Transverse colon (tissue), 4 donors: ENCODE data around the gene NCKAP5L.

Experiments
- EP300 ChIP-seq: sonication (generic); formaldehyde crosslinking; IDR thresholded peaks from one replicate; pipeline ENCODE4 v1.6.1; 2017; ENCODE audit warnings: antibody characterized with exemption, low read depth
- POLR2A ChIP-seq: fragments of 450-650 bp; IDR thresholded peaks from one replicate; pipeline ENCODE4 v1.6.1; 2016; ENCODE audit warnings: antibody characterized with exemption, mild to moderate bottlenecking, moderate library complexity
- POLR2AphosphoS5 ChIP-seq, 3 donors: sonication (generic); formaldehyde crosslinking; IDR thresholded peaks; one replicate each; pipeline ENCODE4 v1.6.1; 2016; ENCODE audit warnings: antibody characterized with exemption in 3 of 3
- TF ChIP-seq, protein P1 (sequence below), 5 experiments: fragments of 200-600 bp in 3 of 5; fragments of 450-650 bp in 2 of 5; sonication (generic) in 3 of 5; IDR thresholded peaks; 1 replicate in 2 of 5; 2 replicates in 3 of 5; pipeline ENCODE4 v1.5.1; 2016 to 2017; ENCODE audit warnings: antibody characterized with exemption in 5 of 5, inconsistent platforms in 3 of 5, mild to moderate bottlenecking in 2 of 5, moderate library complexity in 1 of 5

- no peak for TF ChIP-seq EP300
- TF ChIP-seq, protein P1, sequence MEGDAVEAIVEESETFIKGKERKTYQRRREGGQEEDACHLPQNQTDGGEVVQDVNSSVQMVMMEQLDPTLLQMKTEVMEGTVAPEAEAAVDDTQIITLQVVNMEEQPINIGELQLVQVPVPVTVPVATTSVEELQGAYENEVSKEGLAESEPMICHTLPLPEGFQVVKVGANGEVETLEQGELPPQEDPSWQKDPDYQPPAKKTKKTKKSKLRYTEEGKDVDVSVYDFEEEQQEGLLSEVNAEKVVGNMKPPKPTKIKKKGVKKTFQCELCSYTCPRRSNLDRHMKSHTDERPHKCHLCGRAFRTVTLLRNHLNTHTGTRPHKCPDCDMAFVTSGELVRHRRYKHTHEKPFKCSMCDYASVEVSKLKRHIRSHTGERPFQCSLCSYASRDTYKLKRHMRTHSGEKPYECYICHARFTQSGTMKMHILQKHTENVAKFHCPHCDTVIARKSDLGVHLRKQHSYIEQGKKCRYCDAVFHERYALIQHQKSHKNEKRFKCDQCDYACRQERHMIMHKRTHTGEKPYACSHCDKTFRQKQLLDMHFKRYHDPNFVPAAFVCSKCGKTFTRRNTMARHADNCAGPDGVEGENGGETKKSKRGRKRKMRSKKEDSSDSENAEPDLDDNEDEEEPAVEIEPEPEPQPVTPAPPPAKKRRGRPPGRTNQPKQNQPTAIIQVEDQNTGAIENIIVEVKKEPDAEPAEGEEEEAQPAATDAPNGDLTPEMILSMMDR (IDR thresholded peaks at IDR 0.05): no peak
- TF ChIP-seq POLR2A: no peak
- no peak for TF ChIP-seq POLR2AphosphoS5 (IDR thresholded peaks at IDR 0.05)
Observed at GRCh38 chr12:49790741-49791555, 37.3 kb downstream of the NCKAP5L start.
